Measurements from ENCODE around the gene MUCL3.

DNA sequence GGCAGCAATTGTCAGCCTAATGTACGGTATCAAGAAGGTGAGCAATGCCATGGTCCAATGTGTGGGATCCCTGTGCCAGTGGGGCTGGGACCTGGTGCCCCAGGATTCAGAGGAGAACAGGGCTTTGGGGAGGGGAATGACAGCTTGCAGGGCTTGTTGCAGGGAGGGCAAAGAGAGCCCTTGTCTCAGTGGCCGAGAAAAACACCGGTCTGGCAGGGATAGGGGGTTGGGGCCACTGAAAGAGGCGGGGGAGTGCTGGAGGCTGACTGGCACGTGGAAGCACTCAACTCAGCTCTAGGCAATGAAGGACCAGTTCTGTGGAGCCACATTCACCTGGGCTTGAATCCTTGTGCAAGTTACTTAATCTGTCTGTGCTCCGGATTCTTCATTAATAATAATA, 3.5 kb upstream of the MUCL3 start:
- no peak for TF ChIP-seq POLR2AphosphoS5 (IDR thresholded peaks at IDR 0.05)
- TF ChIP-seq, protein P1, sequence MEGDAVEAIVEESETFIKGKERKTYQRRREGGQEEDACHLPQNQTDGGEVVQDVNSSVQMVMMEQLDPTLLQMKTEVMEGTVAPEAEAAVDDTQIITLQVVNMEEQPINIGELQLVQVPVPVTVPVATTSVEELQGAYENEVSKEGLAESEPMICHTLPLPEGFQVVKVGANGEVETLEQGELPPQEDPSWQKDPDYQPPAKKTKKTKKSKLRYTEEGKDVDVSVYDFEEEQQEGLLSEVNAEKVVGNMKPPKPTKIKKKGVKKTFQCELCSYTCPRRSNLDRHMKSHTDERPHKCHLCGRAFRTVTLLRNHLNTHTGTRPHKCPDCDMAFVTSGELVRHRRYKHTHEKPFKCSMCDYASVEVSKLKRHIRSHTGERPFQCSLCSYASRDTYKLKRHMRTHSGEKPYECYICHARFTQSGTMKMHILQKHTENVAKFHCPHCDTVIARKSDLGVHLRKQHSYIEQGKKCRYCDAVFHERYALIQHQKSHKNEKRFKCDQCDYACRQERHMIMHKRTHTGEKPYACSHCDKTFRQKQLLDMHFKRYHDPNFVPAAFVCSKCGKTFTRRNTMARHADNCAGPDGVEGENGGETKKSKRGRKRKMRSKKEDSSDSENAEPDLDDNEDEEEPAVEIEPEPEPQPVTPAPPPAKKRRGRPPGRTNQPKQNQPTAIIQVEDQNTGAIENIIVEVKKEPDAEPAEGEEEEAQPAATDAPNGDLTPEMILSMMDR (IDR thresholded peaks at IDR 0.05), result no peak
